Loucy (cell line): ENCODE data around the gene CELSR1.

Experiments used
- H2AFZ ChIP-seq: fragments of 200-600 bp; sonication (generic); 2 replicates; pipeline ENCODE4 v1.6.0; 2016; ENCODE audit warnings: antibody characterized with exemption, mild to moderate bottlenecking, low read length, moderate library complexity
- H3F3A ChIP-seq: fragments of 200-600 bp; 2 replicates; pipeline ENCODE4 v1.6.0; 2016; ENCODE audit warnings: antibody characterized with exemption, low read depth, mild to moderate bottlenecking
- H3K27me3 ChIP-seq: fragments of 200-600 bp; sonication (generic); 2 replicates; pipeline ENCODE4 v1.6.1; 2014; ENCODE audit warnings: low read length, mild to moderate bottlenecking; ENCODE audit not compliant: insufficient read depth, poor library complexity, severe bottlenecking
- H3K36me3 ChIP-seq: fragments of 200-600 bp; sonication (generic); 2 replicates; pipeline ENCODE4 v1.6.1; 2016; ENCODE audit warnings: low read length; ENCODE audit not compliant: insufficient read depth
- H3K4me1 ChIP-seq: fragments of 200-600 bp; sonication (generic); 2 replicates; pipeline ENCODE4 v1.5.1; 2014; ENCODE audit warnings: low read length, mild to moderate bottlenecking; ENCODE audit not compliant: insufficient read depth, poor library complexity, severe bottlenecking
- H3K4me2 ChIP-seq: fragments of 200-600 bp; sonication (generic); 2 replicates; pipeline ENCODE4 v1.6.0; 2014; ENCODE audit warnings: antibody characterized with exemption, low read length, low read depth, mild to moderate bottlenecking; ENCODE audit not compliant: poor library complexity, severe bottlenecking
- H3K4me3 ChIP-seq: fragments of 200-600 bp; sonication (generic); 2 replicates; pipeline ENCODE4 v1.5.1; 2014; ENCODE audit warnings: low read length, mild to moderate bottlenecking, mixed read lengths; ENCODE audit not compliant: poor library complexity, severe bottlenecking
- H3K79me2 ChIP-seq: fragments of 200-600 bp; sonication (generic); 2 replicates; pipeline ENCODE4 v1.6.1; 2014; ENCODE audit warnings: low read length; ENCODE audit not compliant: insufficient read depth
- H3K9ac ChIP-seq: fragments of 200-600 bp; sonication (generic); 2 replicates; pipeline ENCODE4 v1.6.0; 2014; ENCODE audit warnings: mild to moderate bottlenecking, low read depth, low read length, moderate library complexity; ENCODE audit not compliant: poor library complexity, severe bottlenecking
- H3K9me2 ChIP-seq: fragments of 200-600 bp; sonication (generic); replicated peaks from 2 replicates; pipeline ENCODE4 v1.6.1; 2016; ENCODE audit warnings: low read depth, low read length, mixed read lengths
- H3K9me3 ChIP-seq: fragments of 200-600 bp; sonication (generic); 2 replicates; pipeline ENCODE4 v1.6.1; 2014; ENCODE audit warnings: mild to moderate bottlenecking, antibody characterized with exemption, low read length, low read depth; ENCODE audit not compliant: insufficient read depth
- H4K20me1 ChIP-seq: fragments of 200-600 bp; sonication (generic); 2 replicates; pipeline ENCODE4 v1.6.0; 2014; ENCODE audit warnings: antibody characterized with exemption, low read length, mild to moderate bottlenecking; ENCODE audit not compliant: insufficient read depth, poor library complexity, severe bottlenecking
- CTCF ChIP-seq: fragments of 200-600 bp; sonication (generic); conservative IDR thresholded peaks from 2 replicates; pipeline ENCODE4 v1.5.1; 2014; ENCODE audit warnings: mild to moderate bottlenecking, antibody characterized with exemption, low read length
- EZH2phosphoT487 ChIP-seq: fragments of 200-600 bp; IDR thresholded peaks from 2 replicates; pipeline ENCODE4 v1.6.1; 2018; ENCODE audit warnings: antibody characterized with exemption, mild to moderate bottlenecking, moderate library complexity, borderline replicate concordance

Gene CELSR1

GRCh38 chr22:46353483-46354105 lies 183.8 kb downstream of the CELSR1 start:
- Histone ChIP-seq H3K9me3 (no peaks in the 10 kb centered on the region), H3K9ac (no peak overlapping the region), H3K27me3 (no peaks in the 10 kb centered on the region), H3F3A (no peaks in the 10 kb centered on the region), H3K36me3 (peaks cover 72% of the 10 kb centered on the region; the same call in 1 of the 2 replicates), H3K4me2 (peak overlapping the region; percentile 33), H3K79me2 (no peaks in the 10 kb centered on the region), H3K4me3 (no peak overlapping the region), H4K20me1 (peaks cover 6% of the 10 kb centered on the region), H2AFZ (no peak overlapping the region), H3K4me1 (peaks cover 13% of the 10 kb centered on the region), H3K9me2 (no peaks in the 10 kb centered on the region)
- TF ChIP-seq EZH2phosphoT487, result no peak
- no peak for TF ChIP-seq CTCF

- H3K9me2 ChIP-seq, result no peaks in the 10 kb centered on the region
- H3K79me2 ChIP-seq, result no peaks in the 10 kb centered on the region
- no peak overlapping the region for H3K9ac ChIP-seq
- H2AFZ ChIP-seq, result no peak overlapping the region
- TF ChIP-seq EZH2phosphoT487 (no peak), CTCF (no peak)
- H3K4me1 ChIP-seq, result peaks cover 13% of the 10 kb centered on the region
- H3K9me3 ChIP-seq, result no peaks in the 10 kb centered on the region
- H3F3A ChIP-seq, result no peaks in the 10 kb centered on the region
- H3K4me2 ChIP-seq, result peak overlapping the region; percentile 33
- H3K36me3 ChIP-seq, result peaks cover 80% of the 10 kb centered on the region; the same call in 1 of the 2 replicates
- no peak overlapping the region for H3K4me3 ChIP-seq
- H4K20me1 ChIP-seq, result peaks cover 6% of the 10 kb centered on the region
- no peaks in the 10 kb centered on the region for H3K27me3 ChIP-seq
These were observed 184.6 kb downstream of the CELSR1 start for GRCh38 chr22:46352691-46353386.

DNA sequence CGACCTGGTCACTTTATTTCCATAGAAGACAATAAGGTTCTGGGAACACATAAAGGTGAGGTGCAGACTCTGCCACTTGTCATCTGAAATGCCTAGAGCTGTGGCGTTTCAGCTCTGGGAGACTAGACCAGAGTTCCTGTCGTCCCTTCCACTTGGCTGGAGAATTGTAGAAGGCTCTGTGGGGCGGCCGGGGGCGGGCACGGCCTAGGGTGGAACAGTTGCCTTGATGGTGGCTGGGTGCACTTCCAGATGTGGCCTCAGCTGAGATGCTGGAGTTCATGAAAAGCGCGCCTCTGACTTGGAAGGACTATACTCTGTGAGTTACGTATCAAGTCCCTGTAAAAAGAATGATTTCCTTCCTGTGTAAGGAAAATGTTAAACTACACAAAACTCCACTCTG lies 185.1 kb downstream of the CELSR1 start:
- Histone ChIP-seq H3F3A (no peaks in the 10 kb centered on the region), H2AFZ (no peak overlapping the region), H3K4me1 (peaks cover 13% of the 10 kb centered on the region), H3K4me3 (no peak overlapping the region), H4K20me1 (peaks cover 6% of the 10 kb centered on the region), H3K4me2 (no peak overlapping the region), H3K36me3 (peaks cover 83% of the 10 kb centered on the region; the same call in 1 of the 2 replicates), H3K9me3 (no peaks in the 10 kb centered on the region), H3K9ac (no peak overlapping the region), H3K9me2 (no peaks in the 10 kb centered on the region), H3K79me2 (no peaks in the 10 kb centered on the region), H3K27me3 (no peaks in the 10 kb centered on the region)
- no peak for TF ChIP-seq EZH2phosphoT487
